Ovary (tissue), 3 donors: ENCODE results near the gene SLX4IP.

Source experiments
- POLR2A ChIP-seq: fragments of 450-650 bp; IDR thresholded peaks from one replicate; pipeline ENCODE4 v1.6.1; 2017; ENCODE audit warnings: antibody characterized with exemption, mild to moderate bottlenecking, moderate library complexity
- TF ChIP-seq, protein P1 (sequence below), 3 donors: fragments of 450-650 bp in 2 of 3; fragments of 200-600 bp in 1 of 3; IDR thresholded peaks; one replicate each; pipeline versions ENCODE4 v1.5.1 to v1.8.0; 2016 to 2022; ENCODE audit warnings: antibody characterized with exemption in 3 of 3, mild to moderate bottlenecking in 1 of 3
- donor health status: DM: no; HTN: no; CAD: no.

DNA sequence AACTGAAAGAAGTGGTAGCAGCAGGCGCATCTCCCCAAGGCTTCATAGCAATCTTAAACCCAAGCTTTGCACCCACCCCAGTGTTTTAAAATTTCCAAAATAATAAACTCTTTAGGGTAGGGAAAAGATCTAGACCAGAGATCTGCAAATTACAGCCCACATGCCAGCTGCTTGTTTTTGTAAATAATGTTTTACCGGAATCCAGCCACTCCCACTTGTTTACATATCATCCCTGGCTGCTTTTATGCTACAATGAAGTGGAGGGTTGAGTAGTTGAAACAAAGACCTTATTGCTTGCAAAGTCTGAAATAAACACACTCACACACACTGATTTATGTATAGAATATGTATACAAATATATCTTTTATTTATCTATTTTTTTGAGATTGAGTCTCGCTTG, 30.0 kb downstream of the SLX4IP start:
- TF ChIP-seq, protein P1, sequence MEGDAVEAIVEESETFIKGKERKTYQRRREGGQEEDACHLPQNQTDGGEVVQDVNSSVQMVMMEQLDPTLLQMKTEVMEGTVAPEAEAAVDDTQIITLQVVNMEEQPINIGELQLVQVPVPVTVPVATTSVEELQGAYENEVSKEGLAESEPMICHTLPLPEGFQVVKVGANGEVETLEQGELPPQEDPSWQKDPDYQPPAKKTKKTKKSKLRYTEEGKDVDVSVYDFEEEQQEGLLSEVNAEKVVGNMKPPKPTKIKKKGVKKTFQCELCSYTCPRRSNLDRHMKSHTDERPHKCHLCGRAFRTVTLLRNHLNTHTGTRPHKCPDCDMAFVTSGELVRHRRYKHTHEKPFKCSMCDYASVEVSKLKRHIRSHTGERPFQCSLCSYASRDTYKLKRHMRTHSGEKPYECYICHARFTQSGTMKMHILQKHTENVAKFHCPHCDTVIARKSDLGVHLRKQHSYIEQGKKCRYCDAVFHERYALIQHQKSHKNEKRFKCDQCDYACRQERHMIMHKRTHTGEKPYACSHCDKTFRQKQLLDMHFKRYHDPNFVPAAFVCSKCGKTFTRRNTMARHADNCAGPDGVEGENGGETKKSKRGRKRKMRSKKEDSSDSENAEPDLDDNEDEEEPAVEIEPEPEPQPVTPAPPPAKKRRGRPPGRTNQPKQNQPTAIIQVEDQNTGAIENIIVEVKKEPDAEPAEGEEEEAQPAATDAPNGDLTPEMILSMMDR (IDR thresholded peaks at IDR 0.05): no peak
- TF ChIP-seq POLR2A: no peak
